GM12878 (cell line): ENCODE results near the gene GRIK4.

ENCODE experiments used
- CTCF ChIP-seq, 3 experiments: IDR thresholded peaks in 2 of 3; conservative IDR thresholded peaks in 1 of 3; 2 replicates each; pipeline ENCODE4 v1.5.1; 2011; ENCODE audit warnings: low read depth in 3 of 3, low read length in 3 of 3, mild to moderate bottlenecking in 3 of 3, control low read depth in 2 of 3, moderate library complexity in 2 of 3, inconsistent platforms in 1 of 3, mixed read lengths in 1 of 3; ENCODE audit not compliant: control insufficient read depth in 2 of 3, insufficient read depth in 1 of 3; ENCODE audit errors: extremely low read depth in 1 of 3
- HCFC1 ChIP-seq: fragments of 150-350 bp; IDR thresholded peaks from 2 replicates; pipeline ENCODE4 v1.6.1; 2014; ENCODE audit warnings: low read length
- MEF2A ChIP-seq: IDR thresholded peaks from 2 replicates; pipeline ENCODE4 v1.6.1; 2011; ENCODE audit warnings: low read depth, mild to moderate bottlenecking, low read length, moderate library complexity; ENCODE audit not compliant: insufficient read depth
- MEF2B ChIP-seq: fragments of 450-650 bp; IDR thresholded peaks from 2 replicates; pipeline ENCODE4 v1.6.1; 2018; ENCODE audit warnings: mild to moderate bottlenecking, moderate library complexity; ENCODE audit not compliant: partially characterized antibody, poor library complexity, severe bottlenecking
- NFIC ChIP-seq: IDR thresholded peaks from 2 replicates; pipeline ENCODE4 v1.6.1; 2012; ENCODE audit warnings: low read depth, mild to moderate bottlenecking, inconsistent platforms, low read length, moderate library complexity
- POLR2AphosphoS5 ChIP-seq: IDR thresholded peaks from 2 replicates; pipeline ENCODE4 v1.6.1; 2011; ENCODE audit warnings: mild to moderate bottlenecking, low read length, inconsistent platforms
- SREBF2 ChIP-seq: IDR thresholded peaks from 2 replicates; pipeline ENCODE4 v1.6.1; 2012; ENCODE audit warnings: mild to moderate bottlenecking, low read length
- YY1 ChIP-seq: IDR thresholded peaks from 2 replicates; pipeline ENCODE4 v1.6.1; 2011; ENCODE audit warnings: low read depth, mild to moderate bottlenecking, low read length

DNA sequence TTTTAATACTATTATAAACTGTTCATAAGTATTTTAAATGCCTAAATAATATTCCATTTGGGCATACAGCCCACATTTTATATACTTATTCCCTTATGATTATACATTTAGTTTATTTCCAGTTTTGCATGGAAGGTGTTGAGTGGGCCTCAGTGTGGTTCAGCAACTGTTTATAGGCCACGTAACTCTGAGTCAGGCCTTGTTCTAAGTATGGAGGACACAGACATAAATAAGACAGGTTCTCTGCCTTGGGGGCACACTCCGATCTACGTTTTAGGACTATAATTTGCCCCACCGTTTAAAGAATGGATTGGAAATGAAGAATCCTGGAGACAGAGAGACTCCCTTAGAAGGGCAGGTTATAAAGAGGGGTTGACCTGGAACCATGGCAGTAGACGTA, 300.2 kb downstream of the GRIK4 start:
- TF ChIP-seq MEF2B = no peak
- no peak for TF ChIP-seq SREBF2
- TF ChIP-seq HCFC1 = no peak
- no peak for TF ChIP-seq MEF2A
- TF ChIP-seq POLR2AphosphoS5 = no peak
- no peak for TF ChIP-seq NFIC
- TF ChIP-seq CTCF (IDR thresholded peaks at IDR 0.05 in 2 of 3, conservative IDR thresholded peaks at IDR 0.05 in 1 of 3; ENCODE audit: control insufficient read depth in 2 of 3, extremely low read depth in 1 of 3, insufficient read depth in 1 of 3, low read depth in 3 of 3, low read length in 3 of 3) = no peak
- TF ChIP-seq YY1 = no peak
